ENCODE measurements around the gene VAV1.
A peak's percentile ranks its signal among the peaks of the same experiment; 100 is the strongest.
"Not testable (repeated sequence)": the region's sequence is repeated elsewhere in the genome, so short reads cannot be mapped to it uniquely, and the experiment has no call there.

Gene VAV1

GRCh38 chr19:6776045-6776444 is 3.5 kb downstream of the VAV1 start:
- peak; percentile 97 for TF ChIP-seq ZBTB17 (tag by site-specific recombination; IDR thresholded peaks at IDR 0.05)
- TF ChIP-seq ZNF366 (tag by site-specific recombination; conservative IDR thresholded peaks at IDR 0.05), result peak; percentile 84
- H3K9me3 ChIP-seq (ENCODE audit: control insufficient read depth, insufficient read depth, low read depth, low read length); H3K27ac ChIP-seq (ENCODE audit: extremely low read depth, low read depth, low read length); POLR2A ChIA-PET; H3K36me3 ChIP-seq (ENCODE audit: control insufficient read depth in 2 of 2, insufficient read depth in 1 of 2, low read length in 2 of 2); H3K4me3 ChIP-seq (ENCODE audit: low read depth, low read length); CTCF ChIA-PET; H3K4me1 ChIP-seq (ENCODE audit: control insufficient read depth, insufficient read depth, low read length): not testable (repeated sequence)

DNA sequence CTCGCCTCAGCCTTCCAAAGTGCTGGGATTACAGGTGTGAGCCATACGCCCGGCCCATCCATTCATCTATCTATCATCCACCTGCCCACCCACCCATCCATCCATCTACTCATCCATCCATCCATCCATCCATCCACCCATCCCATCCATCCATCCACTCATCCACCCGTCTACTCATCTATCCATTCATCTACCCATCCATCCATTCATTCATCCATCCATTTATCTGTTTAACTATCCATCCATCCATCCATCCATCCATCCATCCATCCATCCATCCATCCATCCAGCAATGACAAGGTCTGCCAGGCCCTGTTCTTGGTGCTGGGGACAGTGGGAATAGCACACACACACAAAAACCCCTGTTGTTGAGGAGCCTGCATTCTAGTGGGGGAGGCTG is 4.5 kb downstream of the VAV1 start:
- ChIA-PET CTCF (no interaction called here), POLR2A (no interaction called here)
- Histone ChIP-seq H3K9me3 (ENCODE audit: control insufficient read depth, insufficient read depth, low read depth, low read length) (no peaks in the 10 kb centered on the region), H3K4me1 (ENCODE audit: control insufficient read depth, insufficient read depth, low read length) (no peaks in the 10 kb centered on the region), H3K4me3 (ENCODE audit: low read depth, low read length) (no peak overlapping the region), H3K27ac (ENCODE audit: extremely low read depth, low read depth, low read length) (no peak overlapping the region), H3K36me3 (ENCODE audit: control insufficient read depth in 2 of 2, insufficient read depth in 1 of 2, low read length in 2 of 2) (no peaks in the 10 kb centered on the region)
- TF ChIP-seq ZNF366 (tag by site-specific recombination; conservative IDR thresholded peaks at IDR 0.05) (peak; percentile 95), SCRT2 (tag by site-specific recombination; IDR thresholded peaks at IDR 0.05) (no peak), ZNF146 (tag by site-specific recombination; IDR thresholded peaks at IDR 0.05) (no peak), ZBTB17 (tag by site-specific recombination; IDR thresholded peaks at IDR 0.05) (peak; percentile 82), ZBTB8A (tag by site-specific recombination; IDR thresholded peaks at IDR 0.05) (no peak), ZFP3 (tag by site-specific recombination; IDR thresholded peaks at IDR 0.05; ENCODE audit: low read depth) (no peak)

DNA sequence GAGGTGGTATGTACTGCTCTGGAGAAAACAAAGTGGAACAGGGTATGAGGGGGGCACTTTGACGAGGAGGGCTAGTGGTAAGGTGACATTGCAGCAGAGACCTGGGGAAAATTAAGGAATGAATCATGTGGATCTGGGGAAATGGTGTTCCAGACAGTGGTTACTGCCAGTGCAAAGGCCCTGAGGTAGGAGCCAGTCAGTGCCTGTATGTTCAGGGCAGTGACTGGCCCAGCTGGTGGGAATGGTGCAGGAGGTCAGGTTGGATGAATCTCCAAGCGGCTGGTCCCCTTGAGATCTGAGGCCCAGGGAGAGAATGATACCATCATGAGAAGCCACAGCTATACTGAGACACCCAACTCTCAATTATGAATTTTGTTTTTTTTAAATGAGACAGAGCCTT is 4.9 kb downstream of the VAV1 start:
- ChIA-PET CTCF (no interaction called here), POLR2A (no interaction called here)
- TF ChIP-seq ZNF623 (tag by site-specific recombination; IDR thresholded peaks at IDR 0.05), result peak; percentile 92
- TF ChIP-seq OSR2 (tag by site-specific recombination; IDR thresholded peaks at IDR 0.05), result no peak
- no peak overlapping the region for H3K4me3 ChIP-seq (ENCODE audit: low read depth, low read length)
- H3K27ac ChIP-seq (ENCODE audit: extremely low read depth, low read depth, low read length), result no peak overlapping the region
- H3K4me1 ChIP-seq (ENCODE audit: control insufficient read depth, insufficient read depth, low read length), result no peaks in the 10 kb centered on the region
- H3K36me3 ChIP-seq (ENCODE audit: control insufficient read depth in 2 of 2, insufficient read depth in 1 of 2, low read length in 2 of 2), result no peaks in the 10 kb centered on the region
- no peaks in the 10 kb centered on the region for H3K9me3 ChIP-seq (ENCODE audit: control insufficient read depth, insufficient read depth, low read depth, low read length)

DNA sequence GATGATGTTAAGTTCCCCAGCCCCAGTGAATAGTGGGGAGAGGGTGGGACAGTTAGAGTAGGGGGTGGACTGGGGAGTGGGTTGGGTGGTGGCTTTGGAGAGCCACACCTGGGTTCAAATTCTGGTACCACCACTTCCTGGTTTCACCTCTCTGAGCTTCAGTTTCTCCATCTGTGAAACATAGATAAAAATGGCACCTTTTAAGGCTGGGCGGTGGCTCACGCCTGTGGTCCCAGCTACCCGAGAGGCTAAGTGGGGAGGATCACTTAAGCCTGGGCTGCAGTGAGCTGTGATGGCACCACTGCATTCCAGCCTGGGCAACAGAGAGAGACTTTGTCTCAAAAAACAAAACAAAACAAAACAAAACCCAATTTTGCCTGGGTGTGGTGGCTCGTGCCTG is 5.9 kb downstream of the VAV1 start:
- TF ChIP-seq RBAK (tag by site-specific recombination; IDR thresholded peaks at IDR 0.05) (no peak), ZEB2 (tag by site-specific recombination; IDR thresholded peaks at IDR 0.05) (no peak), ZNF169 (tag by site-specific recombination; IDR thresholded peaks at IDR 0.05) (no peak), ZNF112 (tag by site-specific recombination; IDR thresholded peaks at IDR 0.05) (no peak), ZNF175 (tag by site-specific recombination; IDR thresholded peaks at IDR 0.05) (no peak), ZNF19 (tag by site-specific recombination; IDR thresholded peaks at IDR 0.05; ENCODE audit: low read depth) (no peak), ZNF792 (tag by site-specific recombination; IDR thresholded peaks at IDR 0.05) (no peak), REST (tag by site-specific recombination; IDR thresholded peaks at IDR 0.05) (no peak), ZNF174 (tag by site-specific recombination; IDR thresholded peaks at IDR 0.05) (no peak), ZNF2 (tag by site-specific recombination; IDR thresholded peaks at IDR 0.05) (no peak), ZNF292 (tag by site-specific recombination; IDR thresholded peaks at IDR 0.05; ENCODE audit: borderline replicate concordance, low read depth) (no peak), PATZ1 (tag by site-specific recombination; IDR thresholded peaks at IDR 0.05) (no peak), ZNF10 (tag by site-specific recombination; IDR thresholded peaks at IDR 0.05) (no peak)
- TF ChIP-seq, protein P1, sequence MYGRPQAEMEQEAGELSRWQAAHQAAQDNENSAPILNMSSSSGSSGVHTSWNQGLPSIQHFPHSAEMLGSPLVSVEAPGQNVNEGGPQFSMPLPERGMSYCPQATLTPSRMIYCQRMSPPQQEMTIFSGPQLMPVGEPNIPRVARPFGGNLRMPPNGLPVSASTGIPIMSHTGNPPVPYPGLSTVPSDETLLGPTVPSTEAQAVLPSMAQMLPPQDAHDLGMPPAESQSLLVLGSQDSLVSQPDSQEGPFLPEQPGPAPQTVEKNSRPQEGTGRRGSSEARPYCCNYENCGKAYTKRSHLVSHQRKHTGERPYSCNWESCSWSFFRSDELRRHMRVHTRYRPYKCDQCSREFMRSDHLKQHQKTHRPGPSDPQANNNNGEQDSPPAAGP (tag by site-specific recombination; IDR thresholded peaks at IDR 0.05), result no peak
- H3K9me3 ChIP-seq (ENCODE audit: control insufficient read depth, insufficient read depth, low read depth, low read length), result no peaks in the 10 kb centered on the region
- ChIA-PET POLR2A (no interaction called here), CTCF (interaction anchor here (0.8 kb wide), 1 partner anchor 147 kb away, joined by 5 read pairs; no protein-coding TSS in a partner anchor)
- H3K36me3 ChIP-seq (ENCODE audit: control insufficient read depth in 2 of 2, insufficient read depth in 1 of 2, low read length in 2 of 2), result no peaks in the 10 kb centered on the region
- no peak overlapping the region for H3K4me3 ChIP-seq (ENCODE audit: low read depth, low read length)
- no peak overlapping the region for H3K27ac ChIP-seq (ENCODE audit: extremely low read depth, low read depth, low read length)
- H3K4me1 ChIP-seq (ENCODE audit: control insufficient read depth, insufficient read depth, low read length), result no peaks in the 10 kb centered on the region

All from HEK293 (cell line).